IMR-90 (cell line): Measurements from ENCODE around the gene EID3. TPM values are rescaled to one million over a fixed set of nuclear protein-coding genes. Genes with fewer than 3 reads are reported as not detected.

Source experiments
- ATAC-seq: fragments of 200-7000 bp; cut with Tn5 transposase; 2 replicates; pipeline ENCODE4 v1.9.1; 2020; ENCODE audit warnings: low read depth, mild to moderate bottlenecking, moderate library complexity
- BruUV-seq: library from RNA; stranded (reverse); fragments of 400-500 nt; replicated peaks from 2 replicates; lab custom pipeline; 2021; lab: Mats Ljungman, UMichigan
- CTCF ChIA-PET: fragments of 300-600 bp; formaldehyde crosslinking; extraction: SDS; loops from one replicate; lab custom pipeline; 2021; ENCODE audit warnings: antibody characterized with exemption; lab: Yijun Ruan, JAX
- POLR2A ChIA-PET: fragments of 300-600 bp; sonication (Branson Sonifier 250); formaldehyde crosslinking; loops from one replicate; lab custom pipeline; 2022; ENCODE audit warnings: antibody characterized with exemption; ENCODE audit not compliant: unreplicated experiment; lab: Charles Lee
- DNase-seq: peaks from one replicate; pipeline ENCODE4 v3.0.0; 2013
- H2AFZ ChIP-seq: replicated peaks from 2 replicates; pipeline ENCODE3; 2013; ENCODE audit warnings: low read length, mild to moderate bottlenecking; ENCODE audit not compliant: poor library complexity
- H2AK5ac ChIP-seq: 2 replicates; pipeline ENCODE4 v1.6.1; 2013; ENCODE audit warnings: low read depth, low read length, inconsistent platforms
- H2AK9ac ChIP-seq: replicated peaks from 2 replicates; pipeline ENCODE3; 2013; ENCODE audit warnings: mild to moderate bottlenecking, low read depth, low read length, moderate library complexity; ENCODE audit not compliant: poor library complexity
- H2BK120ac ChIP-seq: 2 replicates; pipeline ENCODE4 v1.6.1; 2013; ENCODE audit warnings: low read depth, low read length, inconsistent platforms
- H2BK15ac ChIP-seq: 3 replicates; pipeline ENCODE4 v1.6.1; 2013; ENCODE audit warnings: low read depth, low read length, inconsistent platforms
- H2BK20ac ChIP-seq: 2 replicates; pipeline ENCODE4 v1.6.1; 2013; ENCODE audit warnings: low read depth, mild to moderate bottlenecking, inconsistent platforms, low read length, moderate library complexity
- H2BK5ac ChIP-seq: 2 replicates; pipeline ENCODE4 v1.6.1; 2013; ENCODE audit warnings: mild to moderate bottlenecking, low read depth, low read length, inconsistent platforms; ENCODE audit not compliant: poor library complexity, severe bottlenecking
- H3K14ac ChIP-seq: replicated peaks from 2 replicates; pipeline ENCODE4 v1.6.1; 2013; ENCODE audit warnings: low read depth, low read length, inconsistent platforms
- H3K18ac ChIP-seq: 2 replicates; pipeline ENCODE4 v1.6.1; 2013; ENCODE audit warnings: low read depth, low read length, control low read depth
- H3K23ac ChIP-seq: 2 replicates; pipeline ENCODE4 v1.6.1; 2013; ENCODE audit warnings: low read depth, low read length, inconsistent platforms
- H3K27ac ChIP-seq: 2 replicates; pipeline ENCODE4 v1.5.1; 2013; ENCODE audit warnings: mild to moderate bottlenecking, control low read depth, low read length; ENCODE audit not compliant: insufficient read depth
- H3K27me3 ChIP-seq: 2 replicates; pipeline ENCODE4 v1.6.1; 2013; ENCODE audit warnings: low read length; ENCODE audit not compliant: control insufficient read depth, insufficient read depth
- H3K36me3 ChIP-seq: 2 replicates; pipeline ENCODE4 v1.6.1; 2013; ENCODE audit warnings: low read length, mixed read lengths; ENCODE audit not compliant: control insufficient read depth, insufficient read depth
- H3K4ac ChIP-seq: 2 replicates; pipeline ENCODE4 v1.6.1; 2013; ENCODE audit warnings: low read depth, low read length, inconsistent platforms
- H3K4me1 ChIP-seq: 2 replicates; pipeline ENCODE4 v1.6.1; 2013; ENCODE audit warnings: low read length, mixed read lengths; ENCODE audit not compliant: control insufficient read depth, insufficient read depth
- H3K4me2 ChIP-seq: 2 replicates; pipeline ENCODE4 v1.6.1; 2013; ENCODE audit warnings: low read depth, mild to moderate bottlenecking, control low read depth, low read length, moderate library complexity
- H3K4me3 ChIP-seq: 2 replicates; pipeline ENCODE4 v1.5.1; 2013; ENCODE audit warnings: low read depth, mild to moderate bottlenecking, control low read depth, low read length, moderate library complexity; ENCODE audit not compliant: insufficient read depth
- H3K56ac ChIP-seq: 2 replicates; pipeline ENCODE4 v1.6.1; 2013; ENCODE audit warnings: low read length, inconsistent platforms; ENCODE audit not compliant: insufficient read depth; ENCODE audit errors: extremely low read depth
- H3K79me1 ChIP-seq, 2 experiments: 2 replicates each; pipeline ENCODE4 v1.6.1; 2013; ENCODE audit warnings: low read length in 2 of 2, inconsistent platforms in 1 of 2, low read depth in 1 of 2
- H3K9ac ChIP-seq: 2 replicates; pipeline ENCODE4 v1.6.1; 2013; ENCODE audit warnings: low read depth, low read length, control low read depth
- H3K9me1 ChIP-seq: 2 replicates; pipeline ENCODE4 v1.6.1; 2013; ENCODE audit warnings: low read length, inconsistent platforms; ENCODE audit not compliant: insufficient read depth
- H3K9me3 ChIP-seq: 2 replicates; pipeline ENCODE4 v1.6.1; 2013; ENCODE audit warnings: low read length; ENCODE audit not compliant: control insufficient read depth, insufficient read depth
- H4K20me1 ChIP-seq: 2 replicates; pipeline ENCODE4 v1.6.1; 2013; ENCODE audit warnings: low read length, inconsistent platforms; ENCODE audit not compliant: insufficient read depth
- H4K5ac ChIP-seq: 2 replicates; pipeline ENCODE4 v1.6.1; 2013; ENCODE audit warnings: mild to moderate bottlenecking, low read depth, low read length, control low read depth
- H4K8ac ChIP-seq, 2 experiments: 2 replicates each; pipeline ENCODE4 v1.6.1; 2013; ENCODE audit warnings: low read depth in 2 of 2, low read length in 2 of 2, control low read depth in 1 of 2, inconsistent platforms in 1 of 2
- H4K91ac ChIP-seq: 2 replicates; pipeline ENCODE4 v1.6.1; 2013; ENCODE audit warnings: low read depth, low read length, inconsistent platforms; ENCODE audit not compliant: insufficient read depth
- CHD1 ChIP-seq: IDR thresholded peaks from 2 replicates; pipeline ENCODE4 v1.6.1; 2012; ENCODE audit warnings: low read depth, low read length, improper control_type of control experiment
- CTCF ChIP-seq: conservative IDR thresholded peaks from 2 replicates; pipeline ENCODE4 v1.5.1; 2012; ENCODE audit warnings: mild to moderate bottlenecking, low read depth, low read length, improper control_type of control experiment
- FOS ChIP-seq: fragments of 150-350 bp; IDR thresholded peaks from 2 replicates; pipeline ENCODE4 v1.6.1; 2016; ENCODE audit warnings: low read depth, low read length
- MAFK ChIP-seq: IDR thresholded peaks from 2 replicates; pipeline ENCODE4 v1.6.1; 2012; ENCODE audit warnings: low read depth, low read length, improper control_type of control experiment
- MAZ ChIP-seq: IDR thresholded peaks from 2 replicates; pipeline ENCODE4 v1.6.1; 2012; ENCODE audit warnings: low read depth, mild to moderate bottlenecking, low read length, improper control_type of control experiment, moderate library complexity, borderline replicate concordance
- NFE2L2 ChIP-seq: fragments of 150-350 bp; IDR thresholded peaks from 2 replicates; pipeline ENCODE4 v1.6.1; 2016; ENCODE audit warnings: low read depth, mild to moderate bottlenecking, low read length
- RFX5 ChIP-seq: IDR thresholded peaks from 2 replicates; pipeline ENCODE4 v1.8.0; 2012; ENCODE audit warnings: low read depth, mild to moderate bottlenecking, low read length, moderate library complexity
- WGBS, 2 experiments: methylation state at CpG; one replicate each; pipeline versions ENCODE4 v1.1.5 to v1.1.7; 2013; ENCODE audit warnings: missing lambda C conversion rate in 2 of 2; ENCODE audit not compliant: insufficient read length in 1 of 2; ENCODE audit errors: extremely low coverage in 2 of 2; 5-methylcytosine and 5-hydroxymethylcytosine counted together
- dilution Hi-C: fragments of 300-500 bp; cut with HindIII; formaldehyde crosslinking; loops from one replicate; pipeline ENCODE4 v1.14.3; 2018; ENCODE audit warnings: low sequenced_read_pairs; ENCODE audit not compliant: unreplicated experiment
- in situ Hi-C: fragments of 300-500 bp; cut with MboI; formaldehyde crosslinking; loops from 3 replicates; pipeline ENCODE4 v1.14.3; 2019; ENCODE audit warnings: low sequenced_read_pairs, inconsistent platforms, mixed read lengths
- intact Hi-C: fragments of 100-400 bp; cut with micrococcal nuclease; formaldehyde crosslinking; loops from 2 replicates; pipeline ENCODE4 v1.10.0; 2022
- polyA plus RNA-seq, 3 experiments: library from polyadenylated mRNA; depleted of rRNA; stranded (reverse); fragments of >200 nt; gene quantifications; 2 replicates each; pipeline ENCODE4 v1.2.3, GENCODE V29; 2012; ENCODE audit warnings: low replicate concordance in 1 of 3
- total RNA-seq: library from RNA; depleted of rRNA; stranded (reverse); fragments of >200 nt; gene quantifications from 2 replicates; pipeline ENCODE4 v1.2.3, GENCODE V29; 2012

EID3 gene
- total and polyA plus RNA-seq, 2 of the 4 experiments (the other 2 are of a cell fraction): 2.2 to 4.1 TPM

GRCh38 chr12:104297477-104298113, 5.9 kb upstream of the EID3 start:
- no peak overlapping the region for H3K56ac ChIP-seq
- no peak overlapping the region for H2AFZ ChIP-seq
- no peak overlapping the region for H2AK9ac ChIP-seq
- ATAC-seq (no peak), DNase-seq (no peak)
- H3K4me1 ChIP-seq: peaks cover 21% of the 10 kb centered on the region
- TF ChIP-seq CTCF (no peak), MAZ (no peak), NFE2L2 (no peak), RFX5 (no peak), MAFK (no peak), CHD1 (no peak), FOS (no peak)
- peaks cover 47% of the 10 kb centered on the region for H3K36me3 ChIP-seq
- no peak overlapping the region for H3K4me2 ChIP-seq
- no peak overlapping the region for H4K91ac ChIP-seq
- no peak overlapping the region for H4K8ac ChIP-seq
- BruUV-seq: no TSS peak
- dilution Hi-C loops: no loop called here
- H2BK120ac ChIP-seq: no peak overlapping the region
- in situ Hi-C loops: no loop called here
- H2BK20ac ChIP-seq: no peak overlapping the region
- H3K18ac ChIP-seq: no peak overlapping the region
- no peaks in the 10 kb centered on the region for H3K9me3 ChIP-seq
- no peak overlapping the region for H3K4ac ChIP-seq
- H3K79me1 ChIP-seq: peaks cover 4 to 28% of the 10 kb centered on the region in 2 experiments; a peak in 2 of 4 replicates
- no peak overlapping the region for H2BK5ac ChIP-seq
- no peak overlapping the region for H3K14ac ChIP-seq
- no peak overlapping the region for H3K4me3 ChIP-seq
- H2BK15ac ChIP-seq: no peak overlapping the region
- H3K9me1 ChIP-seq: peaks cover 6% of the 10 kb centered on the region; the same call in 1 of the 2 replicates
- H3K27me3 ChIP-seq: no peaks in the 10 kb centered on the region
- no peak overlapping the region for H4K5ac ChIP-seq
- no peak overlapping the region for H3K27ac ChIP-seq
- no peak overlapping the region for H2AK5ac ChIP-seq
- ChIA-PET POLR2A (no interaction called here), CTCF (interaction anchor here (0.6 kb wide), 1 partner anchor 54 kb away, joined by 4 read pairs; no protein-coding TSS in a partner anchor)
- intact Hi-C loops: loop anchor here (10.0 kb wide), 1 partner anchor 423 kb away; no protein-coding TSS in a partner anchor
- no peak overlapping the region for H3K9ac ChIP-seq
- peaks cover 98% of the 10 kb centered on the region for H4K20me1 ChIP-seq
- no CpG with 5 or more reads among the region's 10 CpGs for WGBS, 2 experiments
- no peak overlapping the region for H3K23ac ChIP-seq
